ENCODE data around the gene CCDC134. TPM values are rescaled to one million over a fixed set of nuclear protein-coding genes. Genes with fewer than 3 reads are reported as not detected.

Gene CCDC134
- polyA plus RNA-seq, 1 experiment: 6.0 TPM

DNA sequence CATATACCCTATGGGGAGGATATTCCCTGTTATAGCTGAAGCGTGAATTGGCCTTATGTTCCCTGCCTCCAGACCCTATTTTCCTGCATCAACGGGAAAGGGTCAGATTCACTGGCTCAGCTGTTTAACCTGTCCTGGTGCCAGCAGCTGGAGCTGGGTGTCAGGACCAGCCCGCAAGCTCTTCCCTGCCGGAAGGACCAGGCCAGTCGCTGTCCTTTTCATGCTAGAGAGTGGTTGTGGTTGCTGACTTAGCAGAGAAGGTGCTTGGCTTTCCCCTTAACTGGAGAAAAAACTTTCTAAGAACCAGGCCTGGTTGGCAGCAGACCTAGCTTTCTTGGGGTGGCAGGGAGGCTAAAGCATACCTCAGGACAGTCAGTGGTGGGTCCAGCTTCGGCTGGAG, 27.2 kb downstream of the CCDC134 start:
- H3K27me3 ChIP-seq (ENCODE audit: control insufficient read depth, insufficient read depth, low read length): no peaks in the 10 kb centered on the region
- no peak for DNase-seq (ENCODE audit: low read depth)
- CTCF ChIA-PET: interaction anchor here (1.0 to 3.9 kb wide), 3 partner anchors 9 to 117 kb away, joined by 3 to 25 read pairs (median 5); no protein-coding TSS in a partner anchor
- no peaks in the 10 kb centered on the region for H3K36me3 ChIP-seq (ENCODE audit: control insufficient read depth, insufficient read depth, low read length)
- POLR2A ChIA-PET: no interaction called here
- TF ChIP-seq, protein P1, sequence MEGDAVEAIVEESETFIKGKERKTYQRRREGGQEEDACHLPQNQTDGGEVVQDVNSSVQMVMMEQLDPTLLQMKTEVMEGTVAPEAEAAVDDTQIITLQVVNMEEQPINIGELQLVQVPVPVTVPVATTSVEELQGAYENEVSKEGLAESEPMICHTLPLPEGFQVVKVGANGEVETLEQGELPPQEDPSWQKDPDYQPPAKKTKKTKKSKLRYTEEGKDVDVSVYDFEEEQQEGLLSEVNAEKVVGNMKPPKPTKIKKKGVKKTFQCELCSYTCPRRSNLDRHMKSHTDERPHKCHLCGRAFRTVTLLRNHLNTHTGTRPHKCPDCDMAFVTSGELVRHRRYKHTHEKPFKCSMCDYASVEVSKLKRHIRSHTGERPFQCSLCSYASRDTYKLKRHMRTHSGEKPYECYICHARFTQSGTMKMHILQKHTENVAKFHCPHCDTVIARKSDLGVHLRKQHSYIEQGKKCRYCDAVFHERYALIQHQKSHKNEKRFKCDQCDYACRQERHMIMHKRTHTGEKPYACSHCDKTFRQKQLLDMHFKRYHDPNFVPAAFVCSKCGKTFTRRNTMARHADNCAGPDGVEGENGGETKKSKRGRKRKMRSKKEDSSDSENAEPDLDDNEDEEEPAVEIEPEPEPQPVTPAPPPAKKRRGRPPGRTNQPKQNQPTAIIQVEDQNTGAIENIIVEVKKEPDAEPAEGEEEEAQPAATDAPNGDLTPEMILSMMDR (IDR thresholded peaks at IDR 0.05; ENCODE audit: insufficient read depth, low read depth, low read length): no peak
- H3K4me3 ChIP-seq (ENCODE audit: low read depth, low read length): no peak overlapping the region

DNA sequence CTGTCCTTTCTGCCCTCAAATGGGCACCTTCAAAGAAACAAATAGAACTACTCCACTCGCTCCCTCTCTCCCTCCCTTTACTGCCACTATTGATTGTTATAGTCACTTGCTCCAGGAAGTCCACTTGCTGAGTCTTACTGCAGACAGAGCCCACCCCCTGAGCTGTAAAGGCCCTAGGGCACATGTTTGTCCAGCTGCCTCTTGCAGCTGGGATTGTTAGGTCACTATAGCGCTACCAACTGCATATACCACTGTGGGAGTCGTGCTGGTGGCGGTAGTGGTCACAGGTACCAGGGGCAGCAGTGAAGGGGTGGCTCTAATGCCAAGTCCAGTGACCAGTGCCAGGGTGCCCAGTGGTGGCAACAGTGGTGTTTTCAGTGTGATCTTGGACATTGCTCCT, 28.0 kb downstream of the CCDC134 start:
- CTCF ChIA-PET: interaction anchor here (0.7 to 3.9 kb wide), 3 partner anchors 10 to 116 kb away, joined by 3 to 25 read pairs (median 5); no protein-coding TSS in a partner anchor

DNA sequence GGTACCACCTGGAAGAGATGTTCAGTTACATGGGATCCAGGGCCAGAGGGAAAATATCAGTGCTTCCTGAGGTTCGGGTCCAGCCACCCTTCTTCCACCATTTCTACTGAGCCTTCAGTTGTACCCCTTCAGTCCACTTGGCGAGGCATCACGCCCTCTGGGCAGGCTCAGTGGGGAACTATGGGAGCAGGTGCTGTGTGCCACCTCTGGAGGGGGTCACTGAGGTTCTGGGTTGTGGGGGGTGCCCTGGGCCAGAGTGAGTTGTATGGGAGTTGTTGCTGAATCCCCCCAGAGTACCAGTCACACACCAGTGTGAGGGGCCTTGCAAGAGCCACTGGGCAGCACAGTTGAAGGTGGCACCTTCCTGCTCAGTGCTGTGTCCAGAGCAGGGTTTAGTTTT, 29.7 kb downstream of the CCDC134 start:
- Histone ChIP-seq H3K36me3 (ENCODE audit: control insufficient read depth, insufficient read depth, low read length) (no peaks in the 10 kb centered on the region), H3K27me3 (ENCODE audit: control insufficient read depth, insufficient read depth, low read length) (no peaks in the 10 kb centered on the region), H3K4me3 (ENCODE audit: low read depth, low read length) (no peak overlapping the region)
- no peak for DNase-seq (ENCODE audit: low read depth)
- TF ChIP-seq, protein P1 (IDR thresholded peaks at IDR 0.05; ENCODE audit: insufficient read depth, low read depth, low read length): no peak
- ChIA-PET POLR2A (no interaction called here), CTCF (no interaction called here)

More for the DNA sequence above, 28.0 kb downstream of the CCDC134 start:
- Histone ChIP-seq H3K27me3 (ENCODE audit: control insufficient read depth, insufficient read depth, low read length) (no peaks in the 10 kb centered on the region), H3K36me3 (ENCODE audit: control insufficient read depth, insufficient read depth, low read length) (no peaks in the 10 kb centered on the region), H3K4me3 (ENCODE audit: low read depth, low read length) (no peak overlapping the region)
- DNase-seq (ENCODE audit: low read depth): no peak
- POLR2A ChIA-PET: no interaction called here
- TF ChIP-seq, protein P1 (IDR thresholded peaks at IDR 0.05; ENCODE audit: insufficient read depth, low read depth, low read length): no peak

DNA sequence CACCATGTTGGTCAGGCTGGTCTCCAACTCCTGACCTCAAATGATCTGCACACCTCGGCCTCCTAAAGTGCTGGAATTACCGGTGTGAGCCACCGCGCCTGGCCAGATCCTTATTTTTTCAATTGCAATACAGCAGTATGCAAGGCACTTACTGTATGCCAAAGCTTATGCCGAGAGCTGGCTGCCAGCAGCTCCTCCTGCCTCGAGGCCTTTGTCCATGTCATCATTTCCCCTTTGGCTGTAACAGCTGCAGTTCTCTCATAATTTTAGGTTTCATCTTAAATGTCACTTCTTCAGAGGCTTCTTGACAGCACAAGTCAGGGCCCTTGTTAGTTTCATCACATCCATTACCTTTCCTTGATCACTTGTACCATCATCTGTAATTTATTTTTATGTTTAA, 30.9 kb downstream of the CCDC134 start:
- POLR2A ChIA-PET: no interaction called here
- H3K4me3 ChIP-seq (ENCODE audit: low read depth, low read length): no peak overlapping the region
- peaks cover 2% of the 10 kb centered on the region; the same call in 1 of the 2 replicates for H3K36me3 ChIP-seq (ENCODE audit: control insufficient read depth, insufficient read depth, low read length)
- TF ChIP-seq, protein P1 (IDR thresholded peaks at IDR 0.05; ENCODE audit: insufficient read depth, low read depth, low read length): no peak
- DNase-seq (ENCODE audit: low read depth): no peak
- CTCF ChIA-PET: interaction anchor here (0.7 to 2.7 kb wide), 5 partner anchors 18 to 242 kb away, joined by 3 to 16 read pairs (median 3); partner anchors contain the start of gene PHETA2
- no peaks in the 10 kb centered on the region for H3K27me3 ChIP-seq (ENCODE audit: control insufficient read depth, insufficient read depth, low read length)

DNA sequence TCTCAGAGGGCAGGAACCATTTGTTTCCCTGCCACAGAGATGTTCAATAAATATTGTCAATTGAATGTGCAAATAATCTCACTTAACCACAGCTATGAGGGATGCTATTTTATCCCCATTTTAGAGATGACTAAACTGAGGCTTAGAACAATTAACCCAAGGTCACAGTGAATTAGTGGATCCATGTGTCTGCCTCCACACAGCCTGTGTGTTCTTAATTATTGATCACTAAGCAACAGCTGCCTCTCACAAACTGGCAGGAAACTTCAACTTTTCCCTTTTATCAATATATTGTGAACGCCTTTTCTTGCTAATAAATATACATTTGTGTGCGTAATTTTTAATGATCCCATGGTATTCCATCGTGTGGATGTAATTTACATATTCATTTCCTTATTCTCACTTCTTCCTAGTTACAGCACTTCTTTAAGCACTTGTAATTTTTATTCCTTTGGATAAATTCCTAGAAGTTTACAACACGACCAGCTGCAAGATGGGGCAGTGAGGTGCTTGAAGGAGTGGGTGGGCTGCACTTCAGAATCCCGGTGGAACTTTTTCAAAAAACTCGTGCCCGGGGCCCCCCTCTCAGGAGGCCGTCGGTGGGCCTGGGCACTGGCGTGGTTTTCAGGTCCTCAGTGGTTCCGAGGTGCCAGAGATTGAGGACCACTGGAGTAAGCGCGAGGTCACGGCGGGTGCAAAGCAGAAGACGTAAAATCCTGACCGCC, 31.5 kb downstream of the CCDC134 start:
- POLR2A ChIA-PET: interaction anchor here (0.7 kb wide), 2 partner anchors 105 to 1021 kb away, joined by 4 to 8 read pairs; no protein-coding TSS in a partner anchor
- Histone ChIP-seq H3K27me3 (ENCODE audit: control insufficient read depth, insufficient read depth, low read length) (no peaks in the 10 kb centered on the region), H3K4me3 (ENCODE audit: low read depth, low read length) (peak overlapping the region; percentile 99), H3K36me3 (ENCODE audit: control insufficient read depth, insufficient read depth, low read length) (peaks cover 5% of the 10 kb centered on the region)
- no peak for DNase-seq (ENCODE audit: low read depth)
- CTCF ChIA-PET: interaction anchor here (0.7 to 2.7 kb wide), 8 partner anchors 19 to 242 kb away, joined by 3 to 16 read pairs (median 4); partner anchors contain the start of genes CENPM and PHETA2
- TF ChIP-seq, protein P1 (IDR thresholded peaks at IDR 0.05; ENCODE audit: insufficient read depth, low read depth, low read length): no peak

Measured in BJ (cell line).